GM20431 (cell line): ENCODE data around the gene ZBTB7B.

ENCODE experiments used
- in situ Hi-C: fragments of 300-500 bp; cut with MseI, MboI; formaldehyde crosslinking; loops from one replicate; pipeline ENCODE4 v1.15.0; 2020; ENCODE audit warnings: low sequenced_read_pairs; ENCODE audit not compliant: unreplicated experiment

The ZBTB7B gene

GRCh38 chr1:155033524-155033923 lies 30.9 kb downstream of the ZBTB7B start, which contains the start of the genes DCST1 and DCST2:
Gene DCST1 (plus strand): TSS chr1:155033824. CDS start chr1:155034037, 213 bp downstream.
Gene DCST2 (minus strand): TSS chr1:155033781. CDS start chr1:155033701, 80 bp downstream.
- in situ Hi-C loops = no loop called here

GRCh38 chr1:155034318-155035208 lies 32.0 kb downstream of the ZBTB7B start:
- in situ Hi-C loops = no loop called here

GRCh38 chr1:155035936-155036335 lies 33.3 kb downstream of the ZBTB7B start:
- in situ Hi-C loops = no loop called here

- in situ Hi-C loops = no loop called here
Observed at GRCh38 chr1:155037043-155037442, 34.4 kb downstream of the ZBTB7B start.

GRCh38 chr1:155037851-155038441 lies 35.3 kb downstream of the ZBTB7B start:
- in situ Hi-C loops = no loop called here

GRCh38 chr1:155038602-155039307 lies 36.2 kb downstream of the ZBTB7B start:
- in situ Hi-C loops = no loop called here

GRCh38 chr1:155039308-155039669 lies 36.7 kb downstream of the ZBTB7B start:
- in situ Hi-C loops = no loop called here

- in situ Hi-C loops = no loop called here
Observed at GRCh38 chr1:155040358-155041093, 37.9 kb downstream of the ZBTB7B start.

- in situ Hi-C loops = no loop called here
Observed at GRCh38 chr1:155042789-155043188, 40.2 kb downstream of the ZBTB7B start.

- in situ Hi-C loops = no loop called here
Observed at GRCh38 chr1:155043301-155043702, 40.7 kb downstream of the ZBTB7B start.

- in situ Hi-C loops = no loop called here
Observed at GRCh38 chr1:155043793-155044192, 41.2 kb downstream of the ZBTB7B start.

GRCh38 chr1:155044365-155044764 lies 41.8 kb downstream of the ZBTB7B start:
- in situ Hi-C loops = no loop called here

- in situ Hi-C loops = no loop called here
Observed at GRCh38 chr1:155044812-155045657, 42.4 kb downstream of the ZBTB7B start.

GRCh38 chr1:155048449-155049334 lies 46.1 kb downstream of the ZBTB7B start:
- in situ Hi-C loops = no loop called here

GRCh38 chr1:155049651-155050559 lies 47.3 kb downstream of the ZBTB7B start:
- in situ Hi-C loops = no loop called here

GRCh38 chr1:155050560-155051341 lies 48.1 kb downstream of the ZBTB7B start, which contains the start of gene ADAM15:
Gene ADAM15 (plus strand): TSS chr1:155051316. CDS start chr1:155051387, 71 bp downstream.
- in situ Hi-C loops = no loop called here
